Duodenal mucosa (tissue), 2 donors: ENCODE results near the gene MAN2C1.
"Not testable (repeated sequence)": the region's sequence is repeated elsewhere in the genome, so short reads cannot be mapped to it uniquely, and the experiment has no call there.

ENCODE experiments used
- H3K27ac ChIP-seq: one replicate; pipeline ENCODE4 v1.7.0; 2013; ENCODE audit warnings: low read depth, low read length
- H3K27me3 ChIP-seq, 2 donors: one replicate each; pipeline ENCODE4 v1.7.0; 2013; ENCODE audit warnings: low read length in 2 of 2, control low read depth in 1 of 2; ENCODE audit not compliant: insufficient read depth in 2 of 2, control insufficient read depth in 1 of 2
- H3K36me3 ChIP-seq, 2 donors: one replicate each; pipeline ENCODE4 v1.7.0; 2013; ENCODE audit warnings: low read length in 2 of 2, control low read depth in 1 of 2; ENCODE audit not compliant: insufficient read depth in 2 of 2, control insufficient read depth in 1 of 2
- H3K4me1 ChIP-seq, 2 donors: one replicate each; pipeline ENCODE4 v1.7.0; 2013; ENCODE audit warnings: low read length in 2 of 2, control low read depth in 1 of 2; ENCODE audit not compliant: insufficient read depth in 2 of 2, control insufficient read depth in 1 of 2
- H3K4me3 ChIP-seq, 2 donors: one replicate each; pipeline ENCODE4 v1.7.0; 2013; ENCODE audit warnings: low read length in 2 of 2, low read depth in 1 of 2
- H3K9ac ChIP-seq, 2 donors: one replicate each; pipeline ENCODE4 v1.7.0; 2013; ENCODE audit warnings: low read length in 2 of 2, low read depth in 1 of 2
- H3K9me3 ChIP-seq, 2 donors: one replicate each; pipeline ENCODE4 v1.7.0; 2013; ENCODE audit warnings: low read length in 2 of 2, control low read depth in 1 of 2; ENCODE audit not compliant: control insufficient read depth in 1 of 2

MAN2C1 gene

GRCh38 chr15:75367913-75368688, at the start of gene MAN2C1:
Gene MAN2C1 (minus strand): TSS chr15:75368607. CDS start chr15:75368583, 24 bp downstream.
- H3K27ac ChIP-seq, result peak within 1 kb of the TSS; percentile 97
- peak within 1 kb of the TSS; percentile 84 to 92 for H3K9ac ChIP-seq
- H3K4me3 ChIP-seq, result peak within 1 kb of the TSS; percentile 75 to 83
- H3K9me3 ChIP-seq, result no peaks in the 10 kb centered on the region
- peaks cover 21 to 22% of the 10 kb centered on the region in 2 donors for H3K4me1 ChIP-seq
- peaks cover 34 to 56% of the 10 kb centered on the region in 2 donors for H3K36me3 ChIP-seq
- H3K27me3 ChIP-seq, result no peaks in the 10 kb centered on the region

GRCh38 chr15:75416584-75416983, 48.2 kb upstream of the MAN2C1 start:
- no peaks in the 10 kb centered on the region for H3K4me1 ChIP-seq
- H3K4me3 ChIP-seq, result no peak overlapping the region
- H3K36me3 ChIP-seq, result peaks cover 3 to 47% of the 10 kb centered on the region in 2 donors
- no peak overlapping the region for H3K27ac ChIP-seq
- H3K9me3 ChIP-seq, result no peaks in the 10 kb centered on the region
- H3K9ac ChIP-seq, result no peak overlapping the region
- no peaks in the 10 kb centered on the region for H3K27me3 ChIP-seq

GRCh38 chr15:75410196-75410595, 41.8 kb upstream of the MAN2C1 start:
- Histone ChIP-seq H3K9ac (no peak overlapping the region), H3K4me1 (no peaks in the 10 kb centered on the region), H3K36me3 (peaks cover 19 to 72% of the 10 kb centered on the region in 2 donors), H3K27me3 (no peaks in the 10 kb centered on the region), H3K4me3 (no peak overlapping the region), H3K27ac (no peak overlapping the region), H3K9me3 (no peaks in the 10 kb centered on the region)

GRCh38 chr15:75407083-75407482, 38.7 kb upstream of the MAN2C1 start:
- Histone ChIP-seq H3K36me3 (peaks cover 19 to 76% of the 10 kb centered on the region in 2 donors), H3K4me3 (no peak overlapping the region), H3K27me3 (no peaks in the 10 kb centered on the region), H3K9me3 (no peaks in the 10 kb centered on the region), H3K27ac (no peak overlapping the region), H3K4me1 (no peaks in the 10 kb centered on the region), H3K9ac (no peak overlapping the region)

GRCh38 chr15:75403892-75404291, 35.5 kb upstream of the MAN2C1 start:
- no peak overlapping the region for H3K4me3 ChIP-seq
- H3K36me3 ChIP-seq, result peaks cover 25 to 74% of the 10 kb centered on the region in 2 donors
- H3K4me1 ChIP-seq, result no peaks in the 10 kb centered on the region
- H3K9ac ChIP-seq, result no peak overlapping the region
- H3K9me3 ChIP-seq, result no peaks in the 10 kb centered on the region
- no peak overlapping the region for H3K27ac ChIP-seq
- no peaks in the 10 kb centered on the region for H3K27me3 ChIP-seq

- Histone ChIP-seq H3K4me3 (no peak overlapping the region), H3K9me3 (no peaks in the 10 kb centered on the region), H3K9ac (no peak overlapping the region), H3K27ac (no peak overlapping the region), H3K27me3 (no peaks in the 10 kb centered on the region), H3K36me3 (peaks cover 54 to 93% of the 10 kb centered on the region in 2 donors), H3K4me1 (no peaks in the 10 kb centered on the region)
Measured at GRCh38 chr15:75397494-75397893, 29.1 kb upstream of the MAN2C1 start.

- Histone ChIP-seq H3K9ac (no peak overlapping the region), H3K4me1 (no peaks in the 10 kb centered on the region), H3K27me3 (no peaks in the 10 kb centered on the region), H3K9me3 (no peaks in the 10 kb centered on the region), H3K36me3 (peaks cover 35 to 88% of the 10 kb centered on the region in 2 donors), H3K27ac (no peak overlapping the region), H3K4me3 (no peak overlapping the region)
Measured at GRCh38 chr15:75389791-75390382, 21.5 kb upstream of the MAN2C1 start.

- not testable (repeated sequence) for H3K9ac ChIP-seq, H3K9me3 ChIP-seq, H3K27me3 ChIP-seq, H3K4me3 ChIP-seq, H3K27ac ChIP-seq, H3K4me1 ChIP-seq
- H3K36me3 ChIP-seq, result peaks cover 27 to 72% of the 10 kb centered on the region in 2 donors
Measured at GRCh38 chr15:75383986-75384385, 15.6 kb upstream of the MAN2C1 start.

- H3K36me3 ChIP-seq, result peaks cover 22 to 66% of the 10 kb centered on the region in 2 donors
- H3K27ac ChIP-seq, result no peak overlapping the region
- no peaks in the 10 kb centered on the region for H3K27me3 ChIP-seq
- no peak overlapping the region for H3K9ac ChIP-seq
- no peaks in the 10 kb centered on the region for H3K9me3 ChIP-seq
- peaks cover 5 to 8% of the 10 kb centered on the region in 2 donors for H3K4me1 ChIP-seq
- no peak overlapping the region for H3K4me3 ChIP-seq
Measured at GRCh38 chr15:75380773-75381172, 12.4 kb upstream of the MAN2C1 start.

GRCh38 chr15:75371901-75372688, 3.7 kb upstream of the MAN2C1 start:
- Histone ChIP-seq H3K4me3 (no peak overlapping the region), H3K36me3 (peaks cover 29 to 56% of the 10 kb centered on the region in 2 donors), H3K27ac (no peak overlapping the region), H3K9ac (no peak overlapping the region), H3K4me1 (peaks cover 21 to 22% of the 10 kb centered on the region in 2 donors), H3K9me3 (no peaks in the 10 kb centered on the region), H3K27me3 (no peaks in the 10 kb centered on the region)
